Measurements from ENCODE around the gene PDGFRB. TPM values are rescaled to one million over a fixed set of nuclear protein-coding genes. Genes with fewer than 3 reads are reported as not detected.

The PDGFRB gene
- total and polyA plus RNA-seq, 9 of the 15 experiments (the other 6 are each of a cell fraction or from before 2014, with no cell fraction given) = 0.01 to 1.5 (median 0.09) TPM; not detected in 3

GRCh38 chr5:150075233-150075632 lies 80.4 kb downstream of the PDGFRB start:
- Histone ChIP-seq H2AFZ (ENCODE audit: low read depth, low read length) (no peak overlapping the region), H4K20me1 (replicated peaks; ENCODE audit: control insufficient read depth, insufficient read depth, low read length) (peaks cover 6% of the 10 kb centered on the region; the same call in 1 of the 2 replicates), H3K4me1 (replicated peaks in 1 of 2; ENCODE audit: control insufficient read depth in 2 of 2, insufficient read depth in 2 of 2, low read length in 2 of 2) (peaks cover 0 to 4% of the 10 kb centered on the region in 2 experiments; a peak in 2 of 5 replicates), H3K9me3 (replicated peaks; ENCODE audit: control insufficient read depth, insufficient read depth, low read depth, low read length) (no peaks in the 10 kb centered on the region), H3K9ac (ENCODE audit: insufficient read depth in 1 of 2, low read depth in 2 of 2, low read length in 2 of 2) (no peak overlapping the region), H3K4me2 (ENCODE audit: insufficient read depth, low read length) (no peak overlapping the region), H3K36me3 (ENCODE audit: control insufficient read depth, insufficient read depth, low read length) (no peaks in the 10 kb centered on the region), H3K9me1 (ENCODE audit: control insufficient read depth, insufficient read depth, low read length) (no peaks in the 10 kb centered on the region), H3K79me2 (ENCODE audit: control insufficient read depth, insufficient read depth, low read length) (no peaks in the 10 kb centered on the region), H3K27me3 (ENCODE audit: control insufficient read depth in 2 of 2, insufficient read depth in 2 of 2, low read length in 2 of 2) (peaks cover 21 to 66% of the 10 kb centered on the region in 2 experiments), H3K27ac (ENCODE audit: extremely low read depth, low read depth, low read length) (no peak overlapping the region), H3K4me3 (no peak overlapping the region)
- TF ChIP-seq, protein P1, sequence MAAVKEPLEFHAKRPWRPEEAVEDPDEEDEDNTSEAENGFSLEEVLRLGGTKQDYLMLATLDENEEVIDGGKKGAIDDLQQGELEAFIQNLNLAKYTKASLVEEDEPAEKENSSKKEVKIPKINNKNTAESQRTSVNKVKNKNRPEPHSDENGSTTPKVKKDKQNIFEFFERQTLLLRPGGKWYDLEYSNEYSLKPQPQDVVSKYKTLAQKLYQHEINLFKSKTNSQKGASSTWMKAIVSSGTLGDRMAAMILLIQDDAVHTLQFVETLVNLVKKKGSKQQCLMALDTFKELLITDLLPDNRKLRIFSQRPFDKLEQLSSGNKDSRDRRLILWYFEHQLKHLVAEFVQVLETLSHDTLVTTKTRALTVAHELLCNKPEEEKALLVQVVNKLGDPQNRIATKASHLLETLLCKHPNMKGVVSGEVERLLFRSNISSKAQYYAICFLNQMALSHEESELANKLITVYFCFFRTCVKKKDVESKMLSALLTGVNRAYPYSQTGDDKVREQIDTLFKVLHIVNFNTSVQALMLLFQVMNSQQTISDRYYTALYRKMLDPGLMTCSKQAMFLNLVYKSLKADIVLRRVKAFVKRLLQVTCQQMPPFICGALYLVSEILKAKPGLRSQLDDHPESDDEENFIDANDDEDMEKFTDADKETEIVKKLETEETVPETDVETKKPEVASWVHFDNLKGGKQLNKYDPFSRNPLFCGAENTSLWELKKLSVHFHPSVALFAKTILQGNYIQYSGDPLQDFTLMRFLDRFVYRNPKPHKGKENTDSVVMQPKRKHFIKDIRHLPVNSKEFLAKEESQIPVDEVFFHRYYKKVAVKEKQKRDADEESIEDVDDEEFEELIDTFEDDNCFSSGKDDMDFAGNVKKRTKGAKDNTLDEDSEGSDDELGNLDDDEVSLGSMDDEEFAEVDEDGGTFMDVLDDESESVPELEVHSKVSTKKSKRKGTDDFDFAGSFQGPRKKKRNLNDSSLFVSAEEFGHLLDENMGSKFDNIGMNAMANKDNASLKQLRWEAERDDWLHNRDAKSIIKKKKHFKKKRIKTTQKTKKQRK (IDR thresholded peaks at IDR 0.05; ENCODE audit: borderline replicate concordance, low read depth, low read length) = no peak
- no peak for TF ChIP-seq C11orf30 (IDR thresholded peaks at IDR 0.05; ENCODE audit: low read depth)
- TF ChIP-seq YY1 (IDR thresholded peaks at IDR 0.05; ENCODE audit: borderline replicate concordance in 1 of 3, control insufficient read depth in 1 of 3, extremely low read depth in 1 of 3, insufficient read depth in 3 of 3, insufficient read length in 1 of 3, insufficient replicate concordance in 2 of 3, low read depth in 1 of 3, low read length in 2 of 3) = peak in 1 of 3 experiments; percentile 36
- BruUV-seq (replicated peaks) = no TSS peak
- FAIRE-seq = no peak
- no peak for ATAC-seq
- intact Hi-C loops (cut with micrococcal nuclease) (loop anchor here (10.0 kb wide), 1 partner anchor 50 kb away; no protein-coding TSS in a partner anchor), in situ Hi-C loops (cut with MboI) (no loop called here)
- no peak for DNase-seq (ENCODE audit: extremely low read depth in 1 of 4, low spot score in 3 of 4)
- CTCF ChIA-PET (ENCODE audit: low intra/inter-chr PET ratio) = no interaction called here
- WGBS (ENCODE audit: insufficient coverage, low coverage, missing lambda C conversion rate) = 3% methylated on average over 4 of the region's 4 CpGs
- POLR2A ChIA-PET = interaction anchor here (0.6 to 1.3 kb wide), 5 partner anchors 20 to 628 kb away, joined by 3 to 5 read pairs (median 3); no protein-coding TSS in a partner anchor
